NCI-H82 treated with DMSO at 0.1 percent for 48 hours (cell line): ENCODE results near the gene SUSD2.
"Not testable (repeated sequence)": the region's sequence is repeated elsewhere in the genome, so short reads cannot be mapped to it uniquely, and the experiment has no call there.

Experiments
- DNase-seq: peaks from one replicate; lab custom pipeline; 2025; ENCODE audit not compliant: unreplicated experiment; lab: John Stamatoyannopoulos, UW

SUSD2 gene

GRCh38 chr22:24171822-24172221, 9.5 kb upstream of the SUSD2 start:
- DNase-seq, result no peak

- no peak for DNase-seq
Measured at GRCh38 chr22:24175160-24175808, 6.0 kb upstream of the SUSD2 start.

- no peak for DNase-seq
Measured at GRCh38 chr22:24176040-24176439, 5.2 kb upstream of the SUSD2 start.

GRCh38 chr22:24176630-24177029, 4.7 kb upstream of the SUSD2 start:
- no peak for DNase-seq

- no peak for DNase-seq
Measured at GRCh38 chr22:24177045-24177444, 4.2 kb upstream of the SUSD2 start.

GRCh38 chr22:24177456-24177855, 3.8 kb upstream of the SUSD2 start:
- no peak for DNase-seq

GRCh38 chr22:24178021-24178431, 3.3 kb upstream of the SUSD2 start:
- DNase-seq, result no peak

- no peak for DNase-seq
Measured at GRCh38 chr22:24178502-24179440, 2.5 kb upstream of the SUSD2 start.

- no peak for DNase-seq
Measured at GRCh38 chr22:24179478-24180210, 1.6 kb upstream of the SUSD2 start.

- no peak for DNase-seq
Measured at GRCh38 chr22:24180316-24181087, 785 bp upstream of the SUSD2 start.

- DNase-seq, result no peak
Measured at GRCh38 chr22:24181996-24182899, 961 bp downstream of the SUSD2 start.

GRCh38 chr22:24182900-24183246, 1.6 kb downstream of the SUSD2 start:
- DNase-seq, result not testable (repeated sequence)

GRCh38 chr22:24183321-24184031, 2.2 kb downstream of the SUSD2 start:
- DNase-seq, result no peak

GRCh38 chr22:24184057-24184798, 2.9 kb downstream of the SUSD2 start:
- no peak for DNase-seq

GRCh38 chr22:24185001-24185500, 3.8 kb downstream of the SUSD2 start:
- DNase-seq, result no peak

GRCh38 chr22:24185501-24186351, 4.4 kb downstream of the SUSD2 start:
- no peak for DNase-seq

GRCh38 chr22:24186352-24186740, 5.1 kb downstream of the SUSD2 start:
- DNase-seq, result no peak
